ENCODE results near the gene BRD2. TPM values are rescaled to one million over a fixed set of nuclear protein-coding genes. Genes with fewer than 3 reads are reported as not detected.

The BRD2 gene
- polyA plus RNA-seq, 2 of the 4 experiments (the other 2 are of a cell fraction), result 92.5 to 153 TPM

- no peak for ATAC-seq
- WGBS (ENCODE audit: missing lambda C conversion rate), result 94% methylated on average over 7 of the region's 7 CpGs
- Histone ChIP-seq H3K4me1 (peaks cover 51% of the 10 kb centered on the region), H3K4me3 (peak overlapping the region; percentile 72; the same call in 2 of the 3 replicates), H3K9me3 (no peaks in the 10 kb centered on the region), H3K4me2 (peak overlapping the region; percentile 83), H3K27ac (0 out of 6 replicates have a peak overlapping the region, but pooled peaks of 1 of the 2 experiments have one; percentile 8)
- FAIRE-seq, result no peak
- POLR2A ChIA-PET, result no interaction called here
- no peak for TF ChIP-seq HDAC2 (IDR thresholded peaks at IDR 0.05)
- DNase-seq (ENCODE audit: low read depth in 1 of 2, low spot score in 1 of 2), result no peak
- CTCF ChIA-PET, result interaction anchor here (0.8 to 4.6 kb wide), 6 partner anchors 8 to 92 kb away, joined by 3 to 24 read pairs (median 6); partner anchors contain the start of gene BRD2
These were observed 8.1 kb downstream of the BRD2 start for GRCh38 chr6:32976334-32977069.

GRCh38 chr6:32977272-32977952 is 9.0 kb downstream of the BRD2 start:
- WGBS (ENCODE audit: missing lambda C conversion rate), result 81% methylated on average over 10 of the region's 10 CpGs
- FAIRE-seq, result no peak
- no peak for ATAC-seq
- ChIA-PET POLR2A (interaction anchor here (8.6 kb wide), 1 partner anchor 7 kb away, joined by 127 read pairs; no protein-coding TSS in a partner anchor), CTCF (interaction anchor here (0.7 to 4.6 kb wide), 6 partner anchors 9 to 95 kb away, joined by 3 to 24 read pairs (median 6); partner anchors contain the start of gene BRD2)
- DNase-seq (ENCODE audit: low read depth in 1 of 2, low spot score in 1 of 2), result no peak
- TF ChIP-seq BHLHE40 (IDR thresholded peaks at IDR 0.05; ENCODE audit: low read depth, low read length) (no peak), TFCP2L1 (CRISPR knock-in tag; IDR thresholded peaks at IDR 0.05) (no peak), FOXS1 (CRISPR knock-in tag; IDR thresholded peaks at IDR 0.05) (no peak), ESRRA (IDR thresholded peaks at IDR 0.05; ENCODE audit: borderline replicate concordance, low read length) (no peak), HDAC2 (IDR thresholded peaks at IDR 0.05) (no peak), POLR2A (IDR thresholded peaks at IDR 0.05; ENCODE audit: low read length) (no peak)
- peak overlapping the region; percentile 83 for H3K4me2 ChIP-seq
- no peak overlapping the region for H3K27ac ChIP-seq
- H3K4me1 ChIP-seq, result peaks cover 51% of the 10 kb centered on the region
- no peaks in the 10 kb centered on the region for H3K9me3 ChIP-seq
- no peak overlapping the region; the same call in 2 of the 3 replicates for H3K4me3 ChIP-seq

GRCh38 chr6:32977953-32978324 is 9.5 kb downstream of the BRD2 start:
- 76% methylated on average over 7 of the region's 7 CpGs for WGBS (ENCODE audit: missing lambda C conversion rate)
- CTCF ChIA-PET, result interaction anchor here (0.7 to 4.6 kb wide), 6 partner anchors 8 to 96 kb away, joined by 3 to 24 read pairs (median 6); partner anchors contain the start of gene BRD2

GRCh38 chr6:32979720-32980487 is 11.5 kb downstream of the BRD2 start:
- CTCF ChIA-PET, result interaction anchor here (1.0 to 4.6 kb wide), 7 partner anchors 8 to 141 kb away, joined by 3 to 24 read pairs (median 7); partner anchors contain the start of genes BRD2, HLA-DMA and TAP2
- TF ChIP-seq MAZ (IDR thresholded peaks at IDR 0.05; ENCODE audit: borderline replicate concordance, low read depth, low read length), result no peak
- TF ChIP-seq EHMT2 (IDR thresholded peaks at IDR 0.05; ENCODE audit: low read depth), result no peak
- no peak for TF ChIP-seq ESRRA (IDR thresholded peaks at IDR 0.05; ENCODE audit: borderline replicate concordance, low read length)
- TF ChIP-seq TP53 (CRISPR knock-in tag; IDR thresholded peaks at IDR 0.05), result no peak
- TF ChIP-seq FOSB (CRISPR knock-in tag; IDR thresholded peaks at IDR 0.05), result no peak
- TF ChIP-seq MAFK (IDR thresholded peaks at IDR 0.05; ENCODE audit: partially characterized antibody), result no peak
- no peak for TF ChIP-seq RFX5 (IDR thresholded peaks at IDR 0.05)
- no peak for TF ChIP-seq ZSCAN20 (CRISPR knock-in tag; IDR thresholded peaks at IDR 0.05)
- no peak for TF ChIP-seq HOXB13 (CRISPR knock-in tag; IDR thresholded peaks at IDR 0.05; ENCODE audit: low read depth)
- no peak for TF ChIP-seq CHD4 (IDR thresholded peaks at IDR 0.05; ENCODE audit: borderline replicate concordance)
- Histone ChIP-seq H3K27ac (no peak overlapping the region), H3K4me1 (peaks cover 51% of the 10 kb centered on the region), H3K4me2 (no peak overlapping the region), H3K4me3 (no peak overlapping the region), H3K9me3 (no peaks in the 10 kb centered on the region)
- POLR2A ChIA-PET, result interaction anchor here (8.6 kb wide), 1 partner anchor 9 kb away, joined by 127 read pairs; no protein-coding TSS in a partner anchor
- ATAC-seq (no peak), DNase-seq (ENCODE audit: low read depth in 1 of 2, low spot score in 1 of 2) (no peak), FAIRE-seq (no peak)
- WGBS (ENCODE audit: missing lambda C conversion rate), result 88% methylated on average over 10 of the region's 12 CpGs

More at GRCh38 chr6:32977953-32978324, 9.5 kb downstream of the BRD2 start:
- ATAC-seq, result no peak
- POLR2A ChIA-PET, result interaction anchor here (8.6 kb wide), 1 partner anchor 7 kb away, joined by 127 read pairs; no protein-coding TSS in a partner anchor
- TF ChIP-seq RARB (CRISPR knock-in tag; IDR thresholded peaks at IDR 0.05) (no peak), HES2 (IDR thresholded peaks at IDR 0.05) (no peak), HOXA7 (CRISPR knock-in tag; IDR thresholded peaks at IDR 0.05) (no peak), E2F6 (IDR thresholded peaks at IDR 0.05; ENCODE audit: borderline replicate concordance, low read depth) (no peak), RCOR1 (IDR thresholded peaks at IDR 0.05; ENCODE audit: low read depth, low read length) (no peak)
- Histone ChIP-seq H3K27ac (no peak overlapping the region), H3K4me3 (no peak overlapping the region), H3K9me3 (no peaks in the 10 kb centered on the region), H3K4me1 (peaks cover 51% of the 10 kb centered on the region), H3K4me2 (peak overlapping the region; percentile 83)
- FAIRE-seq, result no peak
- DNase-seq (ENCODE audit: low read depth in 1 of 2, low spot score in 1 of 2), result no peak
